ENCODE results near the gene CBX7.

DNA sequence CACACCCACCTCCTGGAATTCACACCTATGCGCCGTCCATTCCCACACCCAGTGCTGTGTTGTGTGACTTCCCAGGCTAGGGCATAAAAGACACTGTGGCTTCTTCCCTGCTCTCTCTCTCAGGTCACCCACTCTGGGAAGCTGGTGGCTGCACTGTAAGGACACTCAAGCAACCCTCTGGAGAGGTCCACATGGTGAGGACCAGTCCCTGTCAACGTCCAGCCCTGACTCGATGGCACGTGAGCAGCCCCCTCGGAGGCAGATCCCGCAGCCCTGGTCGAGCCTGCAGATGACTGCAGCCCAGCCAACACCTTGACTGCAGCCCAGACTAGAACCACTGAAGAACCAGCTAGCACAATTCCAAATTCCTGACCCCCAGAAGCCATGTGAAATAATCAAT is 16.2 kb downstream of the CBX7 start:
- TF ChIP-seq, protein P1, sequence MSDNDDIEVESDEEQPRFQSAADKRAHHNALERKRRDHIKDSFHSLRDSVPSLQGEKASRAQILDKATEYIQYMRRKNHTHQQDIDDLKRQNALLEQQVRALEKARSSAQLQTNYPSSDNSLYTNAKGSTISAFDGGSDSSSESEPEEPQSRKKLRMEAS (IDR thresholded peaks at IDR 0.05): no peak
- TF ChIP-seq KDM5A (IDR thresholded peaks at IDR 0.05; ENCODE audit: low read length) (no peak), POLR2A (IDR thresholded peaks at IDR 0.05; ENCODE audit: control extremely low read depth in 1 of 2, low read depth in 2 of 2, low read length in 2 of 2) (no peak), CEBPB (IDR thresholded peaks at IDR 0.05; ENCODE audit: low read depth, low read length) (no peak)
- TF ChIP-seq, protein P2, sequence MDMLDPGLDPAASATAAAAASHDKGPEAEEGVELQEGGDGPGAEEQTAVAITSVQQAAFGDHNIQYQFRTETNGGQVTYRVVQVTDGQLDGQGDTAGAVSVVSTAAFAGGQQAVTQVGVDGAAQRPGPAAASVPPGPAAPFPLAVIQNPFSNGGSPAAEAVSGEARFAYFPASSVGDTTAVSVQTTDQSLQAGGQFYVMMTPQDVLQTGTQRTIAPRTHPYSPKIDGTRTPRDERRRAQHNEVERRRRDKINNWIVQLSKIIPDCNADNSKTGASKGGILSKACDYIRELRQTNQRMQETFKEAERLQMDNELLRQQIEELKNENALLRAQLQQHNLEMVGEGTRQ (IDR thresholded peaks at IDR 0.05; ENCODE audit: low read length): no peak
- TF ChIP-seq, protein P3, sequence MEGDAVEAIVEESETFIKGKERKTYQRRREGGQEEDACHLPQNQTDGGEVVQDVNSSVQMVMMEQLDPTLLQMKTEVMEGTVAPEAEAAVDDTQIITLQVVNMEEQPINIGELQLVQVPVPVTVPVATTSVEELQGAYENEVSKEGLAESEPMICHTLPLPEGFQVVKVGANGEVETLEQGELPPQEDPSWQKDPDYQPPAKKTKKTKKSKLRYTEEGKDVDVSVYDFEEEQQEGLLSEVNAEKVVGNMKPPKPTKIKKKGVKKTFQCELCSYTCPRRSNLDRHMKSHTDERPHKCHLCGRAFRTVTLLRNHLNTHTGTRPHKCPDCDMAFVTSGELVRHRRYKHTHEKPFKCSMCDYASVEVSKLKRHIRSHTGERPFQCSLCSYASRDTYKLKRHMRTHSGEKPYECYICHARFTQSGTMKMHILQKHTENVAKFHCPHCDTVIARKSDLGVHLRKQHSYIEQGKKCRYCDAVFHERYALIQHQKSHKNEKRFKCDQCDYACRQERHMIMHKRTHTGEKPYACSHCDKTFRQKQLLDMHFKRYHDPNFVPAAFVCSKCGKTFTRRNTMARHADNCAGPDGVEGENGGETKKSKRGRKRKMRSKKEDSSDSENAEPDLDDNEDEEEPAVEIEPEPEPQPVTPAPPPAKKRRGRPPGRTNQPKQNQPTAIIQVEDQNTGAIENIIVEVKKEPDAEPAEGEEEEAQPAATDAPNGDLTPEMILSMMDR (IDR thresholded peaks at IDR 0.05; ENCODE audit: control extremely low read depth in 1 of 3, insufficient read depth in 1 of 3, low read depth in 1 of 3, low read length in 3 of 3): no peak
